Articular chondrocyte of knee joint (primary cell): ENCODE results near the gene PARL. TPM values are rescaled to one million over a fixed set of nuclear protein-coding genes. Genes with fewer than 3 reads are reported as not detected.

Experiments
- small RNA-seq: library from RNA; depleted of rRNA; stranded (forward); fragments of <200 nt; gene quantifications from one replicate; pipeline ENCODE3, GENCODE V24; 2012
- total RNA-seq: library from RNA; depleted of rRNA; stranded (reverse); fragments of >200 nt; gene quantifications from 2 replicates; pipeline ENCODE4 v1.2.3, GENCODE V29; 2012

Gene PARL
- total RNA-seq = 42.7 and 46.8 TPM in 2 replicates

DNA sequence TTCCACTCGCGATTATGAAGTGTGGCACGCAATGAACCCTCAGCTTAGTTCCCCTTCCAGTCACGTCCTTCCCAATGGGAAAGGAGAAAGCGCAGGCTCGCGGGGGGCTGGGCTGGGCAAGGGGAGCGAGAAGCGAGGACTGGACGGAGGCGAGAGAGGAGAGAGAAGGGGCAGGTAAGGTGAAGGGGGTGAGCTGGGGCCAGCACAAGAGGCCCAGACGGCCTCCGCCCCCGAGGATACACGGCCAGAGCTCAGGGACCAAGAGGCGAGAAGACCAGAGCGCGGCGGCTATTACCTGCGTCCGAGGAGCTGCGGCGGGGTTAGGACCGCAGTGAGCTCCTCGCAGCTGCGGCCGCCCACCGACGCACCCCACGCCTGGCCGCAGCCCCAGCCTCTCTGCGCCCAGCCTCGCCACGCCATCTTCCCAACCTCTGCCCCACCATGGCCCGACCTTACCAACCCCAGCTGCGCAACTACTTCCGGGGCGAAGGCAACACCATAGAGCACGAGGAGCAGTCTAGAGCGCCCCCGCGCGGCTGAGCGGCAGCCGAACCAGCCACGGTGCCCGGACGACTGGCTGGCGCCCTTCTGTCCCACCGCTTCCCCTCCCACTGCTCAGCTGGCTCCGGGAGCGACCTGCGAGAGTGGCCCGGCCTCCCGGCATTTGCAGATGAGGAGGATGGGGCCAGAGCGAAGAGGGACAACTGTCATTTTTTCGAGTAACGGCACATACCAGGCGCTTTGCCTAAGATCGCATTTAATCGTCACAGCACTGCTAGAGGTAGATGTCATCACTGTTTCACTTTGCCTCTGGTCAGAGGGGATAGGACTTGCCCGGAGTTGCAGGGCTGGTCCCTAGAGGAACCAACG, at the start of gene PARL:
TSS of gene PARL (minus strand) at position 454 of the 870 bp plus-strand sequence. CDS start at position 420, 34 bp downstream.

GRCh38 chr3:183825456-183826161, 59.1 kb downstream of the PARL start, which contains the start of gene MAP6D1:
Gene MAP6D1, minus strand, starts transcription at chr3:183825577. Its CDS starts 30 bp downstream, at chr3:183825547.

Small RNA genes lying within 50 kb of the gene (small RNA-seq; reads per million reads assigned to genes)
- not detected for gene MIR4448

Other genes starting within 250 kb of the PARL start
- gene KLHL24, start 249.3 kb downstream of the PARL start, total RNA-seq = 71.1 and 79.6 TPM in 2 replicates
- 29.4 and 36.6 TPM in 2 replicates for gene YEATS2, start 187.1 kb downstream of the PARL start, total RNA-seq
- gene MAP6D1, start 59.3 kb downstream of the PARL start, total RNA-seq = 1.3 and 1.9 TPM in 2 replicates
- 22.8 and 26.5 TPM in 2 replicates for gene ABCC5, start 133.0 kb upstream of the PARL start, total RNA-seq
- not detected in 2 replicates for gene HTR3D, start 146.9 kb upstream of the PARL start, total RNA-seq
- not detected in 2 replicates for gene HTR3C, start 168.2 kb upstream of the PARL start, total RNA-seq
- gene HTR3E, start 212.2 kb upstream of the PARL start, total RNA-seq = not detected in 2 replicates